PC-3 (cell line): ENCODE data around the gene ADARB2. TPM values are rescaled to one million over a fixed set of nuclear protein-coding genes. Genes with fewer than 3 reads are reported as not detected.

Experiments used
- ATAC-seq: fragments of 200-7000 bp; cut with Tn5 transposase; 2 replicates; pipeline ENCODE4 v1.9.1; 2020; ENCODE audit warnings: mild to moderate bottlenecking, moderate library complexity
- BruUV-seq: library from RNA; stranded (reverse); fragments of 400-500 nt; replicated peaks from 2 replicates; lab custom pipeline; 2021; lab: Mats Ljungman, UMichigan
- CTCF ChIA-PET: fragments of 300-600 bp; sonication (Branson Sonifier 250); formaldehyde crosslinking; loops from one replicate; lab custom pipeline; 2022; ENCODE audit warnings: antibody characterized with exemption; lab: Charles Lee
- POLR2A ChIA-PET: fragments of 300-600 bp; sonication (Branson Sonifier 250); formaldehyde crosslinking; loops from one replicate; lab custom pipeline; 2022; ENCODE audit warnings: antibody characterized with exemption; ENCODE audit not compliant: unreplicated experiment; lab: Charles Lee
- DNase-seq: peaks from one replicate; pipeline ENCODE4 v3.0.0-alpha.2; 2015
- H2AFZ ChIP-seq: fragments of 300-600 bp; sonication (generic); 2 replicates; pipeline ENCODE4 v1.6.0; 2016; ENCODE audit warnings: antibody characterized with exemption, low read length
- H3F3A ChIP-seq: fragments of 300-600 bp; sonication (generic); one replicate; pipeline ENCODE4 v1.6.0; 2017; ENCODE audit warnings: antibody characterized with exemption, low read length, control low read depth, mild to moderate bottlenecking; ENCODE audit not compliant: unreplicated experiment
- H3K27ac ChIP-seq: fragments of 300-600 bp; sonication (generic); 2 replicates; pipeline ENCODE4 v1.5.1; 2016; ENCODE audit warnings: mild to moderate bottlenecking, low read length
- H3K27me3 ChIP-seq: fragments of 300-600 bp; sonication (generic); 2 replicates; pipeline ENCODE4 v1.6.1; 2016; ENCODE audit warnings: low read length, mixed read lengths
- H3K36me3 ChIP-seq: fragments of 300-600 bp; sonication (generic); 2 replicates; pipeline ENCODE4 v1.6.1; 2016; ENCODE audit warnings: low read depth, mixed run types, low read length, mixed read lengths
- H3K4me1 ChIP-seq: fragments of 300-600 bp; sonication (generic); 2 replicates; pipeline ENCODE4 v1.5.1; 2016; ENCODE audit warnings: low read length; ENCODE audit not compliant: insufficient read depth
- H3K4me2 ChIP-seq: fragments of 300-600 bp; sonication (generic); 2 replicates; pipeline ENCODE4 v1.6.0; 2016; ENCODE audit warnings: low read length
- H3K4me3 ChIP-seq: fragments of 300-600 bp; sonication (generic); 2 replicates; pipeline ENCODE4 v1.5.1; 2016; ENCODE audit warnings: mild to moderate bottlenecking, low read length, mixed read lengths
- H3K79me2 ChIP-seq: fragments of 300-600 bp; sonication (generic); 2 replicates; pipeline ENCODE4 v1.6.1; 2017; ENCODE audit warnings: low read length, mixed read lengths
- H3K9ac ChIP-seq: fragments of 300-600 bp; sonication (generic); 2 replicates; pipeline ENCODE4 v1.6.0; 2016; ENCODE audit warnings: mild to moderate bottlenecking, low read length
- H3K9me2 ChIP-seq: fragments of 300-600 bp; sonication (generic); replicated peaks from 2 replicates; pipeline ENCODE4 v1.6.1; 2016; ENCODE audit warnings: mixed run types, low read length, mixed read lengths
- H3K9me3 ChIP-seq: fragments of 300-600 bp; sonication (generic); 2 replicates; pipeline ENCODE4 v1.6.1; 2016; ENCODE audit warnings: low read length, mixed read lengths
- H4K20me1 ChIP-seq: fragments of 300-600 bp; sonication (generic); 2 replicates; pipeline ENCODE4 v1.6.1; 2016; ENCODE audit warnings: low read length, mixed read lengths
- CTCF ChIP-seq: fragments of 300-600 bp; sonication (generic); conservative IDR thresholded peaks from 2 replicates; pipeline ENCODE4 v1.5.1; 2017; ENCODE audit warnings: antibody characterized with exemption, low read depth, mild to moderate bottlenecking, low read length
- EZH2 ChIP-seq: fragments of 300-600 bp; sonication (generic); IDR thresholded peaks from one replicate; pipeline ENCODE4 v1.6.1; 2017; ENCODE audit warnings: antibody characterized with exemption, mild to moderate bottlenecking, low read length; ENCODE audit not compliant: unreplicated experiment
- EZH2phosphoT487 ChIP-seq: fragments of 300-600 bp; sonication (generic); IDR thresholded peaks from 2 replicates; pipeline ENCODE4 v1.6.1; 2018; ENCODE audit warnings: mild to moderate bottlenecking, antibody characterized with exemption, low read length, borderline replicate concordance
- intact Hi-C: fragments of 100-400 bp; cut with micrococcal nuclease; formaldehyde crosslinking; loops from 2 replicates; pipeline ENCODE4 v1.9.0; 2023
- total RNA-seq: library from RNA; depleted of rRNA; stranded (reverse); fragments of >200 nt; gene quantifications from 2 replicates; pipeline ENCODE4 v1.2.3, GENCODE V29; 2014

ADARB2 gene
- total RNA-seq, 1 experiment from 2014 or later = not detected

DNA sequence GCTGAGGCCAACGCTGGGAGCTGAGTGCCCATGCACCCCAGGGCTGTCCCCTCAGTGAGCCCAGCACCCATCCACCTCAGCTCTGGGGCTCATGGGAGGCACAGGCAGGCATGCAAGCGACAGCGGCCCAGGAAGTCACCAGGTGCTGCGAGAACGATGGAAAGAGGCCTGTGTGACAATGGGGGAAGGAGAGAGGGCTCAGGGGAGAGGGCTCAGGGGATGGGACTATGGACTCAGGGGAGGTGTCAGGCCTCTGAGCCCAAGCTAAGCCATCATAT, 388.6 kb downstream of the ADARB2 start:
- BruUV-seq = no TSS peak
- H3K36me3 ChIP-seq = no peaks in the 10 kb centered on the region

DNA sequence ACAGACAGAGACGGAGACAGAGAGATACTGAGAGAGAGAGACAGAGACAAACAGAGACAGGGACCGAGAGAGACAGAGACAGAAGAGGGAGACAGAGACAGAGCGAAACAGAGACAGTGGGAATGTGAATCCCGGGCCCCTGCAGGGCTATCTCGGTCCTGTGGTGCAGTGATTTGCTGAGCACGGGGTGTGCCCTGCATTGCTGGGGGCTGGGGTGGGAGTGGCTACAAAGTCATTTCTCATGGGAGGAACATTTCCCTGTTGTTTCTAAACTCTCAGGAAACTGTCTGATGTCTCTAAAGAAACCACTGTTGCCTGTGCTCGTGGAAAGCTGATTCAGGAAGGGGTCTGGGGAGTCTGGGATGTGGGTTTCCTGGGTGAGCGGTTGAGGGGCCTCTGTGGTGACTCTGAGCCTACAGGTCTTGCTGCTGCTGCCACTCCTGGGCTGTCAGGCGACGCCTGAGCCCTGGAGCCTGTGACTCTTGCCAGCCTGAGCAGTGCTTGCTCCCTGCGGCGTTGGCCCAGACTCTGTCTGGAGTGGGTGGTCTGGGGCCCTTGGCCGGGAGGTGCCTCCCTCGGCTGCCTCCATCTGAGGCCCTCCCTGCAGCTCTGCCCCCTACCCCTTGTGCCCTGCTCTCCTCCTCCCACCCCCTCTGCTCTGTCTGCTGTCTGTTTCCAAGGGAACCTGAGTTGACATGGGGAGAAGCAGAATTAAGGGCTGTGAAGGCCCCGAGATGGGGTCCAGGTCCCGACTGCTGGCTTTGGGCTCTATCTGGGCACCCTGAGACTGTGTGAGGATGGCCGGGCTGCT, 389.2 kb downstream of the ADARB2 start:
- Histone ChIP-seq H3K4me2 (no peak overlapping the region), H3K79me2 (no peaks in the 10 kb centered on the region), H3K9ac (no peak overlapping the region), H3K4me3 (no peak overlapping the region), H3F3A (no peaks in the 10 kb centered on the region), H4K20me1 (no peaks in the 10 kb centered on the region), H3K4me1 (no peaks in the 10 kb centered on the region), H3K27ac (no peak overlapping the region), H3K27me3 (no peaks in the 10 kb centered on the region), H3K36me3 (no peaks in the 10 kb centered on the region), H3K9me3 (no peaks in the 10 kb centered on the region), H2AFZ (no peak overlapping the region), H3K9me2 (no peaks in the 10 kb centered on the region)
- DNase-seq = no peak
- no TSS peak for BruUV-seq
- TF ChIP-seq EZH2phosphoT487 (no peak), CTCF (no peak), EZH2 (no peak)
- ChIA-PET POLR2A (no interaction called here), CTCF (no interaction called here)
- intact Hi-C loops = no loop called here
- no peak for ATAC-seq

More for the DNA sequence above, 388.6 kb downstream of the ADARB2 start:
- H3K79me2 ChIP-seq = no peaks in the 10 kb centered on the region
- no peaks in the 10 kb centered on the region for H3F3A ChIP-seq
- ATAC-seq = no peak
- no peaks in the 10 kb centered on the region for H3K27me3 ChIP-seq
- intact Hi-C loops = no loop called here
- POLR2A ChIA-PET = no interaction called here
- H3K27ac ChIP-seq = no peak overlapping the region
- DNase-seq = no peak
- H4K20me1 ChIP-seq = no peaks in the 10 kb centered on the region
- H3K4me2 ChIP-seq = no peak overlapping the region
- no peak overlapping the region for H2AFZ ChIP-seq
- CTCF ChIA-PET = no interaction called here
- H3K9ac ChIP-seq = no peak overlapping the region
- TF ChIP-seq CTCF = no peak
- TF ChIP-seq EZH2phosphoT487 = no peak
- TF ChIP-seq EZH2 = no peak
- H3K4me1 ChIP-seq = no peaks in the 10 kb centered on the region
- no peak overlapping the region for H3K4me3 ChIP-seq
- no peaks in the 10 kb centered on the region for H3K9me2 ChIP-seq
- H3K9me3 ChIP-seq = no peaks in the 10 kb centered on the region

- ChIA-PET POLR2A (no interaction called here), CTCF (no interaction called here)
- no peak overlapping the region for H3K9ac ChIP-seq
- no peak overlapping the region for H2AFZ ChIP-seq
- no TSS peak for BruUV-seq
- H3F3A ChIP-seq = no peaks in the 10 kb centered on the region
- H3K79me2 ChIP-seq = no peaks in the 10 kb centered on the region
- TF ChIP-seq EZH2 = no peak
- TF ChIP-seq EZH2phosphoT487 = no peak
- no peak for TF ChIP-seq CTCF
- H3K4me2 ChIP-seq = no peak overlapping the region
- no peak overlapping the region for H3K27ac ChIP-seq
- DNase-seq = no peak
- no peaks in the 10 kb centered on the region for H3K4me1 ChIP-seq
- no peak for ATAC-seq
- H3K9me2 ChIP-seq = no peaks in the 10 kb centered on the region
- intact Hi-C loops = no loop called here
- no peaks in the 10 kb centered on the region for H3K36me3 ChIP-seq
- no peaks in the 10 kb centered on the region for H3K27me3 ChIP-seq
- no peaks in the 10 kb centered on the region for H4K20me1 ChIP-seq
- no peaks in the 10 kb centered on the region for H3K9me3 ChIP-seq
- no peak overlapping the region for H3K4me3 ChIP-seq
These were observed 389.8 kb downstream of the ADARB2 start for GRCh38 chr10:1347525-1347924.
